ENCODE results near the gene ABHD4.
"Not testable (repeated sequence)": the region's sequence is repeated elsewhere in the genome, so short reads cannot be mapped to it uniquely, and the experiment has no call there.

ABHD4 gene

DNA sequence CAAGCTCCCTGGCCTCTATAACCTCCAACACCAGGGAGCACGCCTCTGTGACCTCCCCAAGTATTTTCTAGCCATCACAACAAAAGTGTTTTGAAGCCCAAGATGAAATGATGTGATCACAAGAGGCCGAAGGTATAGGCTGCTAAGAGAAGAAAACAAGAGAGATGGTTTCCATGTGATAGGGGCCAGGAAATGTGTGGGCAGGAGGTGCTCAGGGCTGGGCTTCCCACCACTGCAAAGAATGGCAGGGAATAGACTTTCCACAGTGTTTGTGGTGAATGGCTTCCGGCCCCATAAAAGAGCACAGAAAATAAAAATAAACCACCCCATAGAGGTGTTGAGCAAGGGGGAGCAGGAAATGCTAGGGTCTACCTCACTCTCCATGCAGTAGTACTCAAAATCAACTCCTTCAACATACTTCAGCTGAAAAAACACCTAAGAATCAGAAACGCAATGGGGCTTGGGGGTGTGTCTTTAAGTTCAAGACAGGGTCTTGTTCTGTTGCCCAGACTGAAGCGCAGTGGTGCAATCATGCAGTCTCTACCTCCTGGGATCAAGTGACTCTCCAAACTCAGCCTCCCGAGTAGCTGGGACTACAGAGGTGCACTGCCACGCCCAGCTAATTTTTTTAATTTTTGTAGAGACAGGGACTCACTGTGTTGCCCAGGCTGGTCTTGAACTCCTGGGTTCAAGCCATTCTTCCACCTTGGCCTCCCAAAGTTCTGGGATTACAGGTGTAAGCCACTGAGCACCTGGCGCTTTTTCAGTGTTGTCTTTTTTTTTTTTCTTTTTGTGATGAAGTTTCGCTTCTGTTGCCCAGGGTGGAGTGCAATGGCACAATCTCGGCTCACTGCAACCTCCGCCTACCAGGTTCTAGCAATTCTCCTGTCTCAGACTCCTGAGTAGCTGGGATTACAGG lies 36.2 kb upstream of the ABHD4 start:
- DNase-seq = peak; percentile 80

DNA sequence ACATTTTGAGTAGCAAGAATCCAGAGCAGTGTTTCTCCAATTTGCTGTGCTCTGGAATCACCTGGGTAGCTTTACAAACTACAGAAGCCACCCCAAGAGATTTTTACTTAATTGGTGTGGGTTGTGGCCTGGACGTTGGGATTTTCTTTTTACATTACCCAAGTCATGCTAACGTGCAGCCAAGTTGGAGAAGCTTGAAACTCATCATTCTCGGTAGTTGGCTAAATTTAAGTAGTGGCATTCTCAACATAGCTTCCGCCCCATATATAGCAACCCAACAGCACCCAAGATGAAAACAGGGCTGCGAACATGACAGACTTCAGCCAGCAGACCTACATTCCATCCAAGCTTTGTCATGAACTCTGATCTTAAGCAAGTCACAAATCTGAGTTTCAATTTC lies 34.1 kb upstream of the ABHD4 start:
- no peak for DNase-seq

DNA sequence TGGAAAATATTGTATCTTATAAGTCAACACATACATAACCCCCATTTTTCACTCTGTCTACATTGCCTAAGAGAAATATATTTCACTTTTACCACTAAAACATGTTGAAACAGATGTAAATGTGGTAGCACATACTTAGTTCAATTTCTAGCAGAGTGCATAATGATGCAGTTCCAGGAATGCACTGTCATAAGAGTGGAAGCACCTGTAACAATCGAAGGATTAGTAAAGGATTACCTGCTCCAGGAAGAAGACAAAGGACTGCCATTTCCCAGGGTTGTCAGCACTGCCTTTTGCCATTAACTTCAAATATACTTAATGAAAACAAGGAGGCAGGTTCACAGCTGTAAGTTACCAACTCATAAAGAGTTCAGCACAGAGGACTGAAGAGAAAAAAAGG lies 33.6 kb upstream of the ABHD4 start:
- DNase-seq = no peak

DNA sequence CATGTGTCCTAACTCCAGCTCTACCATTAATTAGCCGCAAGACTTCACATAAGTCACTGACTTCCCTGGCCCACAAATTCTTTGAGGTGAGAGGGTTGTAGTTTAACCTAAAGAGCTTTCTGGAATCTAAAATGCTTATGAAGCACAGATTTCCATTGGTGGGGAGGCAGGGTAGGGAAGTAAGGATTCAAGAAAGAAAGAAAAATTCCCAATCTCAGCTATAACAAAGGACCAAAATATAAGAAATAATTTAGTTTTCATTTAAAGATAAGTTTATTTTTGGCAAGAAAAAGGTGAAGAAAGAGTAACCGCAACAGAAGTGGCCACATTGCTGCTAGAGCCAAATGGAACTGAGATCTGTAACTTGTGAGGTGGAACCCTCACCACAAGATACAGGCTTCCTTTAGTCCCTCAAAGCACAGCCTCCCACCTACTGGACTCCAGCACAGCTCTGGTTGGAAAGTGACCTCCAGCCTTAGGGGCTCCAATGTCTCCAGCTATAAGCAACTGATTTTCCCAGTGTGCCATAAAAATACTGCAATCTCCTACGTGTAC lies 32.6 kb upstream of the ABHD4 start:
- no peak for DNase-seq

DNA sequence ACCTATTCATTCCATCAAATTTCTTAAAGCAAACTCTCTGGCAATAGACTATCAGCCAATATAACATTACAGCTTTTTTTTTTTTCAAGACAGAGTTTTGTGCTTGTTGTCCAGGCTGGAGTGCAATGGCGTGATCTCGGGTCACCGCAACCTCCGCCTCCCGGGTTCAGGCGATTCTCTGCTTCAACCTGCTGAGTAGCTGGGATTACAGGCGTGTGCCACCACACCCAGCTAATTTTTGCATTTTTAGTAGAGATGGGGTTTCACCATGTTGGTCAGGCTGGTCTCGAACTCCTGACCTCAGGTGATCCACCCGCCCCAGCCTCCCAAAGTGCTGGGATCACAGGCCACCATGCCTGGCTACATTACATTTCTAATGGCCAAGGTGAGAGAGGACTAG lies 31.8 kb upstream of the ABHD4 start:
- not testable (repeated sequence) for DNase-seq

DNA sequence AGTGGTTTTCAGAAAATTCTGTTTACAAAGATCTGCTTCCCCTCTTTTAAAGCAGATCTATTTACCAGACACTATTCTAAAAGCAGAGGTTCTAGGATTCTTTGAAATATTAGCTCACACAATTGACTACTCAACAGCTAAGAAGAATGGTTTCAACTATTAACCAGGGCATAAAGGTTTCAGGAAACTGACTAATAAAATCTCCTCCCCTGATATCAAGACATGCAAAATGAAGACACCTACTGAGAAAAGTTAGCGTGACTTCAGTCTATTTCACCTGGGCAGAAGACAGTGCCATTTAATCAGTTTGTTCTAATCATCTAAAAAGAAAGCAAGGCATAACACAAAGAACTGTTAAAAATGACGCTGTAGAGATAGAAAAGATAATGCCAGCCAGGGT lies 31.3 kb upstream of the ABHD4 start:
- no peak for DNase-seq

DNA sequence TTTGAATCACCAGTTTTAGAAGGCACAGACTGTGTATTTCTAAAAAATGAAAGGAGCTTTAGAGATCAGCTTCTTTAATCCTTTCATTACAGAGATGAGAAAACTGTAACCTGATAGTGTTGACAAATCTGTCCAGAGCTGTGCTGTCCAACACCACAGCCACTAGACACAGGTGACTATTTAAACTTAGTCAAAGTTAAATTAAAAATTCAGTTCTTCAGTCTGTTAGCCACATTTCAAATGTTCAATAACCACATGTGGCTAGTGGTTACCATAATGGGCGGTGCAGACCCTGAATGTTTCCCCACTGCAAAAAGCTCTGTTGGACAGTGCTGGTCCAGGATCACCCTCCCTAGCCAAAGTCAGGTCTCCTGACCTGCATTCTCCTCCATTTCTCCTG lies 30.7 kb upstream of the ABHD4 start:
- DNase-seq = no peak

DNA sequence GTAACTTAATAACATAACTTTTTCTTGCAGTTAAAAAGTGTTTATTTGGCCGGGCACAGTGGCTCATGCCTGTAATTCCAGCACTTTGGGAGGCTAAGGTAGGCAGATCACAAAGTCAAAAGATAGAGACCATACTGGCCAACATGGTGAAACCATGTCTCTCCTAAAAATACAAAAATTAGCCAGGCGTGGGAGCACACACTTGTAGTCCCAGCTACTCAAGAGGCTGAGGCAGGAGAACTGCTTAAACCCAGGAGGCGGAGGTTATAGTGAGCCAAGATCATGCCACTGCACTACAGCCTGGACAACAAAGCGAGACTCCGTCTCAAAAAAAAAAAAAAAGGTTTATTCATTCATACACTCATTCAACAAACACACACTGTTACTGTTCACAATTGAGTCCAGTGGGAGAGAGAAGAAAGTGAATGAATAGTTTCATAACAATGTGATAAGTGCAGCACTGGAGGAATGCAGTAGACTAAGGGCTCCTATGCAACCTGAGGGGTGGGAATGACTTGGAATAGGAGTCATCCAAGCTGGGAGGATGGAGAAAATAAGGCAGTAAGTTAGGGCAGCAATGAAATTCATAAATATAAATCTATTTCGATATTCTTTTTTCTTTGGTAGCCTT lies 28.9 kb upstream of the ABHD4 start:
- DNase-seq = no peak

DNA sequence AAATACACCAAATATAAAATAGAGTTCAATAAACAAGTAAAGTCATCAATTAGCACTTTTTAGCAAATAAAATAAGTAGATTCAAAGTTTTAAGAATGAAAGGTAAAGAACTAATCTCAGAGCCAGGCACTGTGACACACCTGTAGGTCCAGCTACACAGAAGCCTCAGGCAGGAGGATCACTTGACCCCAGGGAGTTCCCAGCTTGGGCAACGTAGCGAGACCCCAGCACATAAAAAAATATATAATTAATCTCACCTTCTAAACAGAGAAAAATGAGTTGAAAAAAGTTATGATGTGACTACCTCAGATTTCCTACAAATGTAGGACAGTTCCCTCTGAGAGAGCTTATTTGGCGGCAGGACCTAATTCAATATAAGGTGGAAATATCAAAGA lies 28.4 kb upstream of the ABHD4 start:
- DNase-seq = no peak

DNA sequence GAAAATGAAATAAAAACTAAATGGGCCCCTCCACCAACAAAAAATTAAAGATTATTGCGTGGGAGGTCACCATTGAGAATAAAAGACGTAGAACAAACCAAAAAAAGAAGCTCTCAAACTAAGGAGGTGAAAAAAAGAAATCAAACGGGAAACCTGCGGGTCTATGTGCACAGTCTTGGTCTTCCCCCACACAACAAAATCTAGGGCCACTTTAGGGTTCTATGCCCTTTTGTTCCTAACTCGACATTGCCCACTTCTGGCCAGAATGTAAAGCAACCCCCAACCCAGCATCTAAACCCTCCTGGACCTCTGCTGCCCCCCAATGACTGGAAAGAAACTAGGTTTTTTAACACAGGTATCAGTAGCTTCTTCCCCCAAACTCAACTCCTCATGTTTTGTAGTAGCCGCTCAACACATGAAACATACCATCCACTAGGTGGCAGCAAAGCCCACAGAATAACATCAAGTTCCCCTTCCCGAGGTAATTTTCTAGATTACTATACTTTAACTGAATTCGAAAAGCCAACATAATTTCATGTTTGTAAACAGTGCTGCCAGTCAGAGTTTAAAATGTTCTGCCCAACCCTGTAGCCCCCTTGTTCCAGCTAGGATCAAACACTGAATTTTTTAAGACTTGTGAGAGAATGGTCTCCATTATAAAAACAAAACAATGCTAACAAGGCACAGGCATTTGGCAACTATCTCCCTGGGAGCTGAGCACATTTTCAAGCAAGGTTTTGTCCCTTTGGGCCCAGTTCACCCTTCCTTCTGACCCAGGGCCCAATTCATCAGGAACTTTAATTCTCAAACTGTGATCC lies 27.8 kb upstream of the ABHD4 start:
- DNase-seq = peak; percentile 86

DNA sequence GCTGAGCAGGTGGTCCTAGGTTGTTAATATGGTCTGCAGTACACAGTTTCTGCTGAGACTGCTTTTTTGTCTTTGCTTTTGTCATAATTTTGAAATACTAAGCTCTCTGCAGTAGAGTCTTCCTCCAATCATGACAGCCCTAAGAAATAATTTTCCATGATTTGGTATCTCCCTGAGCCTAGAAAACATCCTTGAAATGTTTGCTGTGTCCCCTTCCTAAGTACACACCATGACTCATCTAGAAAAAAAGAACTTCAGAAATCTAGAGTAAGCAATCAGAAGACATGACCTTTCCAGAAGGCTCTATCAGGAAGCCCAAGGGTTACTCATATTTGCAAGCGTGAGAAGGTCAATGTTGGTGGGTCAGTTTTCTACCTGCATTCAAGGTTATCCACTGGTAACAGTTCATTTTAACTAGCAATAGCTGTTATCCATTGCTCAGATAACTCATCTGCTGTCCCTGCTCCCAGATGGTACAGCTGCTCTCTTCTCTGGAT lies 25.5 kb upstream of the ABHD4 start:
- no peak for DNase-seq

DNA sequence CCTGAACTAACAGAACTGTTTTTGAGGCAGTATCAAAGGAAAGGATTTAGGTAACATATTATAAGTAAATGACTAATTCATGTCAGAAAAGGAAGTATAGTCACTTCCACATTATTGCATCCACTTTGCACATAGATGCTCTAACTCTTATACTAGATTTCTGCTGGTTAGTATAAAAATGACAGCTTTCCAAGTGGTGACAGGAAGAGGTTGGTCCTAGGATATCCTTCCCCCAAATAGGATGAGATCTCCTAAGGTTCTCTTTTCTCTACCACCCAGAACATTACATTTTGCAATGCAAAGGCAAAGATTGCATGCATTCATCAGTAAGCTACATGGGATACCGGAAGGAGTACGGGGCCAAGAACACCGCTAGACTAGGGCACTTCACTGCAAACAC lies 24.3 kb upstream of the ABHD4 start:
- DNase-seq = no peak

DNA sequence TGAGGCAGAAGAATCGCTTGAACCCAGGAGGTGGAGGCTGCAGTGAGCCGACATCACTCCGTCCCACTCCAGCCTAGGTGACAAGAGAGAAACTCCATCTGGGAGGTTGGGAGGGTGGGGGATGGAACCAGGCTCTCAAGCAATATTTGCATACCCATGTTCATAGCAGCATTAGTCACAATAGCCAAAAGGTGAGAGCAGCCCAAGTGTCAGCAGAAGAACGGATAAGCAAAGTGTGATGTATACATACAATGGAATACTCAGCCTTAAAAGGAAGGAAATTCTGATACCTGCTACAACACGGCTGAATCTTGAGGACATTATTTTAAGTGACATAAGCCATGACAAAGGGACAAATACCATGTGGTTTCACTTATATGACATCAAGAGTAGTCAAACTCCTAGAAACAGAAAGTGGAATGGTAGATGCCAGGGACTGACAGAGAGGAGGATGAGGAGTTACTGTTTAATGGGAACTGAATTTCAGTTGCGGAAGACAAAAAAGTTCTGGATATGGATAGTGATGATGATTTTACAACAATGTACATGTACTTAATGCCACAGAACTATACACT lies 20.7 kb upstream of the ABHD4 start:
- no peak for DNase-seq

DNA sequence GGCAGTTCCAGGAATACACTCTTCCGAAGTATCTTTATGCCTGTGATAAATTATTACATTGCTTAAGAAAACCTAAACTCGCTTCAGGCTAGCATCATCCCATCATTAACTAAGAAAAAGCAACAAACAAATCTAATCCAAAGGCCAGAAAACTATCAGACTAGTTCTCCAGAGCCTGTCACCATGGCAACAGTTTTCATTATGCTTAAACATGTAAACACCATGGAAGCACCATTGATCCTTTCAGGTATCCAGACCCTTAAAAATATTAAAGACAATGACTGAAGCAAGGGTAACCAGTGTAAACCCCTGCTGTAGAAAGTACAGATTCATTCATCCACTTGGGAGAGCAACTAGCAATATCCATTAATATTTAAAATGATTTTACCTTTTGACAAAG lies 18.9 kb upstream of the ABHD4 start:
- no peak for DNase-seq

DNA sequence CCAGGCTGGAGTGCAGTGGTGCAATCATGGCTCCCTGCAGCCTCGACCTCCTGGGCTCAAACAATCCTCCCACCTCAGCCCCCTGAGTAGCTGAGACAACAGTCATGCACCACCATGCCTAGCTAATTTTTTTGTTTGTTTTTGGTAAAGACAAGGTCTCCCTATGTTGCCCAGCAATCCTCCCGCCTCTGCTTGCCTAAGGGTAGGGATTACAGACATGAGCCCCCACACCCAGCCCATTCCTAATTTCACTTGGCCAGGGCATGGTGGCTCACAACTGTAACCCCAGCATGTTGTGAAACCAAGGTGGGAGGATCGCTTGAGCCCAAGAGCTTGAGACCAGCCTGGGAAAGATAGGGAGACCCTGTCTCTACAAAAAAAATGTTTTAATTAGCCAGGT lies 18.2 kb upstream of the ABHD4 start:
- DNase-seq = no peak

DNA sequence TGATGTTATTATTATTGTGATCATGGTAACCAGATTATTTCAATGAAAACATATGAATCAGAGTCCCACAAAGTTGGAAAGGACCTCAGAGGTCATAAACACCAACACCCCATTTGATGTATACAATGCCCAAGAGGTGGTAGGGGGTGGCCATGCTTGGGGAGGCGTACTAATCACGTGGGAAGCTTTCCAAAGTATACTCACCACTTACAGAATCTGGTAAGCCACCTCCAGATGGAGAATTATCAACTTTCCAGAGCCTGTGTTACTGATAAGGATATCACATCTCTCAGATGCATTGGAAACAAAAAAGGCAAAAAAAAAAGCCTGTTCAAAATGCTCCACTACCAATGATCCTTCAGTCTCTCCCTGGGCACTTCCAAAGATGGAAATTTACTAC lies 17.5 kb upstream of the ABHD4 start:
- no peak for DNase-seq

DNA sequence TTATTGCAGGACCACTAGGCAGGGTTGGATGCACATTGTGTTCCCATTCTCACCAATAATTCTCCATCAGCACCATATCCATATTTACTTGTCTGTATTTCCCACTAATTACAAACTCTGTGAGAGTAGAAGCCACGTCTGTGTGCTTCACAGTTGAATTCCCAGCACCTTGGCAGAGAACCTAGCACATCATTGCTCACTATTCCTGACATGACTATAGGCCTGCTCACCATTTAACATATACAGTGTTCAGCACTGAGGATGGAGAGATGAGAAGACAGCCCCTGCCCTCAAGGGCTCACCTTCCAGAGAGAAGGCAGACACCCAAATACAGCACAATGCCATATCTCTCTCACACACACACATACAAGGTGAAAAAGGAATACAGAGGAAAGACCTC lies 14.1 kb upstream of the ABHD4 start:
- no peak for DNase-seq

DNA sequence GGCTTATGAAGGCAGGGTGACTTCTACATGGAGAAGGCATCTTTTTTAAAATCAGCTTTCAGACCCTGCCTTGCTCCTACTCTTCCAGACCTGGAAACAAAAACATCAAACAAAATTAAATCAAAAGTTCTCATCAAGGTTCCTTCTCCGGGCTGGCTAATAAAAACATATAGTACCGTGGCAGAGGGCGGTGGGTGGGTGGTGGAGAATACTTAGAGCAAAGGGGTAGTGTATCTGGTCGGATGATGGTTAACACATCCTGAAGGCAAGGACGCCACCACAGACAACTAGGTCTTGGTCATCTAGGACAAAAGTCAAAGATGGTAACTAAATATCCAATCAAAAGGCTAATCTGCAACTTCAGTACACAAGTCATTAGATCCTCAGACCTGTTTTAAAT lies 10.9 kb upstream of the ABHD4 start:
- DNase-seq = no peak

DNA sequence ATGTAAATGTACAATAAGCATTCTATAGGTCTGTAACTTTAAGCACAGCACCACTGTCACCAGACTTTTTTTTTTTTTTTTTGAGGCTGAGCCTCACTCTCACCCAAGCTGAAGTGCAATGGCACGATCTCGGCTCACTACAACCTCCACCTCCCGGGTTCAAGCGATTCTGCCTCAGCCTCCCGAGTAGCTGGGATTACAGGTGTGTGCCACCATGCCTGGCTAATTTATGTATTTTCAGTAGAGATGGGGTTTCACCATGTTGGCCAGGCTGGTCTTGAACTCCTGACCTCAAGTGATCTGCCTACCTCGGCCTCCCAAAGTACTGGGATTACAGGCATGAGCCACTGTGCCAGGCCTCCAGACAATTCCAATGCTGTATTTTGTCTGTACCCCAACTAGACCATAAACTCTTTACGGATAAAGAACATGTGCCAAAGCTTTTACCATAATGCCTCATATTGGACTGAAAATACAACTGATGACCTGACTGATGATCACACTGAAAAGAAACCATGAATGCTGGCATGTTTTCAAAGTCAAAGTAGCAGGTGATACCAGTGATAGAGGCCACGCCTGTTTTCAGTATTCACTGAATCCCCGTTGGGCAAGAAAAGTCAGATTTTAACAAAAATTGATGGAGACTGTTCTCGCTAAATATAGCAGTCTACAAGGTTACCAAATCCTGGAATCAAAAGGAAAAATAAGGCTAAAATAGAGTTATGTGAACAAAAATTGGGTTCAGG lies 10.2 kb upstream of the ABHD4 start:
- not testable (repeated sequence) for DNase-seq

DNA sequence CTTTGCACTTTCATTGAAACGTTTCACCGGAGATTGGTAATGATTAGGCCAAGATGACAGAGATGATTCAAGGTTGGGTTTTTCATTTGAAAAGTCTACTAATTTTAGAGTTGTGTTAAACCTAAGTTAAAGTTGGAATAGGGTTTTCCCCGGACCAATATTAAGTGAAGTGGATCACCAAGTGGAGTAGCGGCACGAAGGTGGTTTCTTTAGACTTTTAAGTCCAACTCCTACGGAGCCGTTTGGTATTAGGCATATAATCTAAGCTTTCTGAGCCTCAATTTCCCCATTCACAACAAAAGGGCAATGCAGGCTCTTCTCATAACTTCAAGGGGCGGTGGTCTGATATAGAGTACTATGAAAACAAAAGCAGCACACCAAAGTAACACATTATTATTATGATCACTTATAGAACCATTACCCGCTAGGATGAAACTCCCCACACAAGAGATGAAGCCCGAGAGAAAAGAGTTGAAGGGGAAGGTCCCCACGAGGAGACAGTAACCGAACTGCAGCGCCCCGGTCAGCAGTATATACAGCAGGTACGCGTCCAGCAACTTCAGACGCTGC lies 9.5 kb upstream of the ABHD4 start:
- no peak for DNase-seq

DNA sequence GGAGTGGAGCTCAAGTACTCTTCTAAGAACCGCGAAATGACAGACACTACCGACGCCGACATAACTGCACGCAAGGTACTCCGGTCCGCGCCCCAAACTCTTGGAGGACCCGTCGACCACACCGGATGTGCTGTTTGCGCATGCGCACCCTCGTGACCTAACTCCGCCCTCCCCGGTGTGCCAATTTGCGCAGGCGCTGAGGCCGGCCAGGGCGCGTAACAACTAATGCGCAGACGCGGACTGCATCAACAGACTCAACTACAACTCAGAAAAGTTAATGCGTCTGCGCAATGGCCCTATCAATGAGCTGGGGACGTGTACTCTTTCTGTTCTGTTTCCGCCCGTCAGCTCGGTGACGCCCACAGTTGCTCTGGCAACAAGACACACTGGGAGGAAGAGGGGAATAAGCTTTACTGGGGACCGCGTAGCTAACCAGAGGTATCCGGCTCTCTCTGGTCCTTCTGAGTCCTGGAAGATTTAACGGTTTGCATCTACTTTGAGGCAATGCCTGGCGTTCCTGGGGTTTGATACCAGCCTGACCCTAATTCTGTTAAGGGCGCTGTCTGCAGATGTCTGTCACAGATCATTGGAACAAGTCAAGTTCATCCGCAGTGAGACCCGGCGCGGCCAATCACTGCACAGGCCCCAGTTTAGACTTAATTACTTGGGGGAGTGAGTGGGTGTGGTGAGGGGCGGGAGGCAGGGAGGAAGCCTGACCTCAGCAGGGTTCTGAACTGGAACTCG lies 8.8 kb upstream of the ABHD4 start, which contains the start of gene DAD1:
Gene DAD1 (minus strand): TSS at position 129 of the 744 bp plus-strand sequence. CDS start 67 bp downstream, at position 62.
- peak; percentile 99 for DNase-seq

All from activated gamma-delta T cell treated with Interleukin-2 at 50 U/mL for 16 hours (primary cell).